HG03039 (cell line): ENCODE results near the gene ROR1.
"Not testable (repeated sequence)": the region's sequence is repeated elsewhere in the genome, so short reads cannot be mapped to it uniquely, and the experiment has no call there.

Experiments used
- ATAC-seq: cut with Tn5 transposase; IDR thresholded peaks from one replicate; pipeline ENCODE4 v1.9.1; 2021; ENCODE audit warnings: mild to moderate bottlenecking, moderate library complexity; ENCODE audit not compliant: unreplicated experiment

ROR1 gene

GRCh38 chr1:64196074-64196870 lies 422.5 kb downstream of the ROR1 start:
- no peak for ATAC-seq

- ATAC-seq, result no peak
Measured at GRCh38 chr1:64197076-64197475, 423.3 kb downstream of the ROR1 start.

DNA sequence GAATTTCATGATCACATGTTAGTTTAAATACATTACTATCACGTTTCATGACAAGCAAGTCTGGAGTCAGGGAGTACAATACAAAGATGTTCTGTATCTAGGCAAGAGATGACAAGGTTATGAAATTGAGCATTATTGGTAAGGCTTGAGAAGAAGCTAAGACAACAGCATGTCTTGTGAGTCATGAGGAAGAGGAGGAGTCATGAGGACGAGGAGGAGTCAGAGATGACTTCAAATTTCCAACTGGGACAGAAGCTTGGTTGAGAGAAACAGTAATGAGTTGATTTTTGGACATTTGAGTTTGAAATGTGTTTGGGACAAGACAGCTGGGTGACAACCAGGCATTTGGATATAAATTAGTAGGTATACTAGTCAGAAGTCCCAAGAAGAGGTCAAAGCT lies 425.3 kb downstream of the ROR1 start:
- no peak for ATAC-seq

DNA sequence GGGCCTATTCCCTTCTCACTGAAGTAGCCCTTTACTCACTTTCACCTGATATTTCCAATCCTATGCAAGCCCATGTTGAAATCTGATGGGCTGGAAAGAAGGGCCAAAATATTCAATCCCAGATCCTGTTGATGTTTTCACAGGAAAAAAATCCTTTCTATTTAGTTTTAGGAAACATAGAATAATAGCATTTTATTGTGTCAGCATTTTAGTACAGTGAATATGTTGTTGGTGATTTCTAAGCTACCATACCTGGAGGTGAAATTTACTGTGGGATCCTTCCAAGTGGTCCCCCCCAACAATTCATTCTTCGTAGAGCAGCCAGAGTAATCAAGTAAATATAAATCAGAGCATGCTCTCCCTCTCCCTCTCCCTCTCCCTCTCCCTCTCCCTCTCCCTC lies 426.2 kb downstream of the ROR1 start:
- no peak for ATAC-seq

DNA sequence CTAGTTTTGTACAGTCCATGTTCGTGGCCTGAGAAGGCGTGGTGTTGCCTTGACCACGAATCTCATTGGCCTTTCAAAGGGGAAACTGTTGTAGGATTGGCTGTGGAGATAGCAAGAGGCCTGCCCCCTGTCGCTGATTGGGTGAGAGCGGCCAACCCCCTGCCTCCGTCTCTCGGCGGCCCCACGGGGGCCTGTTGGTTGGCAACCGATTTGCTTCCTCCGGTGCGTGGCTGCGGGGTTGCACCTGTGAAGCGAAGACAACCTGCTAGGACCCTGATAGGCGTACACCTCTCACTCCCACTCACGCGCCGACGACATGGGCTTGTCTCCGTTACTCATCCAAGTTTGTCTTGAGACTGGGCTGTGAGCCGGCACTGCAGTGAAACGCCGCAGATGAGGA lies 429.6 kb downstream of the ROR1 start, which contains the start of gene UBE2U:
UBE2U (plus strand) TSS at position 204 of the 400 bp plus-strand sequence. CDS start 428 bp downstream, outside the sequence.
- ATAC-seq, result no peak

DNA sequence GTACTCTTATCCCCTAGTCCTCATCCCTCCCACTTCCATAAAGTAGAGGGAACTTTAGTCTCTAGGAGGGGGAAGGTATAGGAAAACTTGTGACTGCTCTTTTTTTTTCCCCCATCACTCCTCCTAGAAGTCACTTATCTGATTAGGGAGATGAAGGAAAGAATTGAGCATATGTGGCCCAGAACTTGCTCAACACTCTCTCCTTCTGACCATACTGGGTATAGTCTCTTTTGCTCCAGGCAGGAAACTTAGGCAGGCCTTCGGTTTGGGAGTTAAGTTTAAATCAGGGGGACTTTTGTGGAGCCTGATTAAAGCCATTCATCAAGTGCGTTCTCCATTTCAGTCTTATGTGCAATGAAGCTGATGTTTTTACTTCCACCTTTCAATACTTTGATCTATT lies 435.4 kb downstream of the ROR1 start:
- ATAC-seq, result no peak

GRCh38 chr1:64212031-64212430 lies 438.2 kb downstream of the ROR1 start:
- ATAC-seq, result no peak

DNA sequence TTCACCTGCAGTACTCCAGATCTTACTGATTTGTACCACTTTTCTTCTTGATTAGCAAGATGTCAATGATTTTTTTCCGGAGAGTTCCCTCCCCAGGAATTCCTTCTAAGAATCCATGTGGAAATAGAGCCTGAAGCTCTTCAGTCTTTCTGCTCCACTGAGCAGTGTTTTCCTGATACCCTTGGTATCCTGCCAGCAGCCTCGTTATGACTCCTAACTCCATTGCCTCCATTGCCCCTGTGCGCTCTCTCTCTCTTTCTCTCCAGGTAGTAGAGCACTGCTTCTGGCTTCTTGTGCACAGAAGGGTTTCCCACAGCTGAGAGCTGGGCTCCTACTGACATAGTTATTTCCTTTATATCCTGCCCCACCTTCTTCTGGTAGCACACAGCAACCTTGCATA lies 441.8 kb downstream of the ROR1 start:
- ATAC-seq, result no peak

DNA sequence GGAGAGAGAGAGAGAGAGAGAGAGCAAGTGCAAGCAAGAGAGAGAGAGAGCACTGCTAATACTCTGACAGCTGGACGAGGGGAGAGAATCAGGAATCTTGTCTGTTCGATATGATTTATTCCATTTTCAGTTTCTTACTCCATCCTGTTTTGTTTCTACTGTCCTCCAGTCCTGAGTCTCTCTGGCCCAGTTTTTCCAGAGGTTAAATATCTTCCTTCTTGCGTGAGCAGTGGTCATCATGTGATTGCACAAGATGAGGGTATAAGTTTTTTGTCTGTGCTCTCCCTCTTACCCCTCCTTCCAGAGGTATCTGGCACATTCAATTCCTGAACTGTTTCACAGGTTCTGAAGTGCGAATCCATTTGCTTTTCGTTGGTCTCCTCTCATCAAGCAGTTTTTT lies 446.4 kb downstream of the ROR1 start:
- ATAC-seq, result no peak

GRCh38 chr1:64223329-64224151 lies 449.7 kb downstream of the ROR1 start:
- ATAC-seq, result no peak

GRCh38 chr1:64224236-64224635 lies 450.4 kb downstream of the ROR1 start:
- not testable (repeated sequence) for ATAC-seq

- no peak for ATAC-seq
Measured at GRCh38 chr1:64228167-64228957, 454.5 kb downstream of the ROR1 start.

DNA sequence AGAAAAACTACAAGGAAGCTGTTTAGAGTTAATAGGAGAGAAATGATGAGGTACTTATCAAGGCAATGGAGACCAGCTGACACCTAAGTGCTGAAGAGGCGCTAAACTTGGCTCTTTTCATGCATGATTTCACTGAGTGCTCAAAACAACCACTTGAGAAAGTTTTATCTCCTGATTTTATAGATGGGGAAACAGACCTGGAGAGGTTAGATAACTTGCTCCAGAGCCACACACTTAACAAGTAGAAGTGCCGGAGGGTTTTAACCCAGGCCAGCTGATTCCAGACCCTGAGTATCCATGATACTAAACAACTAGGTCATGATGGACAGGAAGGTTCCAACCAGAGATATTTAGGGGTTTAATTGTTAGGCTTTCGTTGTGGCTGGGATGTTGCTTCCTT lies 455.5 kb downstream of the ROR1 start:
- no peak for ATAC-seq
